ENCODE results near the gene PISD. TPM values are rescaled to one million over a fixed set of nuclear protein-coding genes. Genes with fewer than 3 reads are reported as not detected.
A peak's percentile ranks its signal among the peaks of the same experiment; 100 is the strongest.

PISD gene
- total and polyA plus RNA-seq, 2 donors (not counting 3 experiments of a cell fraction or from before 2014, with no cell fraction given): 53.4 to 58.0 TPM

GRCh38 chr22:31628969-31629708, 32.9 kb downstream of the PISD start:
- Histone ChIP-seq H3K9me1 (replicated peaks; ENCODE audit: control insufficient read depth, extremely low read depth, insufficient read depth, low read length) (no peaks in the 10 kb centered on the region), H4K20me1 (replicated peaks; ENCODE audit: control insufficient read depth, extremely low read depth, insufficient read depth, low read length) (no peaks in the 10 kb centered on the region), H3K27ac (ENCODE audit: insufficient read depth, low read depth, low read length) (peak overlapping the region; percentile 81), H3K4me1 (ENCODE audit: control insufficient read depth, extremely low read depth, insufficient read depth, low read length) (peaks cover 43% of the 10 kb centered on the region), H2AFZ (ENCODE audit: low read depth, low read length) (no peak overlapping the region), H3K27me3 (ENCODE audit: control insufficient read depth in 2 of 2, insufficient read depth in 2 of 2, low read length in 2 of 2) (no peaks in the 10 kb centered on the region), H3K4me2 (ENCODE audit: insufficient read depth, low read length) (peak overlapping the region; percentile 49), H3K4me3 (replicated peaks in 1 of 3; ENCODE audit: insufficient read depth in 1 of 3, low read depth in 1 of 3, low read length in 3 of 3) (peak overlapping the region in 2 of 3 experiments; percentile 42 to 58), H3K9me3 (replicated peaks; ENCODE audit: control insufficient read depth, insufficient read depth, low read length) (no peaks in the 10 kb centered on the region), H3K79me2 (ENCODE audit: control insufficient read depth, insufficient read depth, low read length) (peaks cover 69% of the 10 kb centered on the region), H3K36me3 (ENCODE audit: control insufficient read depth in 2 of 2, extremely low read depth in 1 of 2, insufficient read depth in 2 of 2, low read length in 2 of 2) (peaks cover 0 to 3% of the 10 kb centered on the region in 2 experiments), H3K9ac (replicated peaks; ENCODE audit: extremely low read depth, insufficient read depth, low read length) (peak overlapping the region; percentile 85)
- FAIRE-seq (no peak), DNase-seq (ENCODE audit: low read depth, low spot score) (no peak)
- intact Hi-C loops (cut with micrococcal nuclease) (no loop called here), dilution Hi-C loops (cut with MboI; ENCODE audit: extremely low pct_ligation_motif_present, low sequenced_read_pairs) (no loop called here)
- POLR2A ChIA-PET: interaction anchor here (1.4 kb wide), 1 partner anchor 8 kb away, joined by 4 read pairs; no protein-coding TSS in a partner anchor
- CTCF ChIA-PET: interaction anchor here (1.8 to 11.3 kb wide), 3 partner anchors 15 to 177 kb away, joined by 8 to 216 read pairs (median 32); no protein-coding TSS in a partner anchor
- peak; percentile 26 for TF ChIP-seq POLR2A (IDR thresholded peaks at IDR 0.05; ENCODE audit: low read depth, low read length)
- TF ChIP-seq CTCF (IDR thresholded peaks at IDR 0.05; ENCODE audit: extremely low read depth in 1 of 2, insufficient read depth in 1 of 2, low read depth in 1 of 2, low read length in 2 of 2): no peak
- TF ChIP-seq MYC (IDR thresholded peaks at IDR 0.05; ENCODE audit: low read depth, low read length): no peak
- no peak for TF ChIP-seq EZH2 (IDR thresholded peaks at IDR 0.05; ENCODE audit: borderline replicate concordance, low read depth, low read length, severe bottlenecking)
- TSS peak; percentile 40 for BruUV-seq (replicated peaks)

GRCh38 chr22:31628362-31628761, 33.7 kb downstream of the PISD start:
- FAIRE-seq (no peak), DNase-seq (ENCODE audit: low read depth, low spot score) (no peak)
- ChIA-PET POLR2A (no interaction called here), CTCF (interaction anchor here (5.4 kb wide), 1 partner anchor 72 kb away, joined by 29 read pairs; no protein-coding TSS in a partner anchor)
- Histone ChIP-seq H3K4me2 (ENCODE audit: insufficient read depth, low read length) (no peak overlapping the region), H3K9ac (replicated peaks; ENCODE audit: extremely low read depth, insufficient read depth, low read length) (no peak overlapping the region), H3K36me3 (ENCODE audit: control insufficient read depth in 2 of 2, extremely low read depth in 1 of 2, insufficient read depth in 2 of 2, low read length in 2 of 2) (peaks cover 0 to 3% of the 10 kb centered on the region in 2 experiments), H2AFZ (ENCODE audit: low read depth, low read length) (no peak overlapping the region), H3K79me2 (ENCODE audit: control insufficient read depth, insufficient read depth, low read length) (peaks cover 75% of the 10 kb centered on the region), H4K20me1 (replicated peaks; ENCODE audit: control insufficient read depth, extremely low read depth, insufficient read depth, low read length) (no peaks in the 10 kb centered on the region), H3K9me3 (replicated peaks; ENCODE audit: control insufficient read depth, insufficient read depth, low read length) (no peaks in the 10 kb centered on the region), H3K4me3 (replicated peaks in 1 of 3; ENCODE audit: insufficient read depth in 1 of 3, low read depth in 1 of 3, low read length in 3 of 3) (no peak overlapping the region), H3K4me1 (ENCODE audit: control insufficient read depth, extremely low read depth, insufficient read depth, low read length) (peaks cover 43% of the 10 kb centered on the region), H3K27ac (ENCODE audit: insufficient read depth, low read depth, low read length) (no peak overlapping the region), H3K27me3 (ENCODE audit: control insufficient read depth in 2 of 2, insufficient read depth in 2 of 2, low read length in 2 of 2) (no peaks in the 10 kb centered on the region), H3K9me1 (replicated peaks; ENCODE audit: control insufficient read depth, extremely low read depth, insufficient read depth, low read length) (no peaks in the 10 kb centered on the region)
- intact Hi-C loops (cut with micrococcal nuclease): no loop called here
- dilution Hi-C loops (cut with MboI; ENCODE audit: extremely low pct_ligation_motif_present, low sequenced_read_pairs): no loop called here
- no peak for TF ChIP-seq FOS (IDR thresholded peaks at IDR 0.05; ENCODE audit: borderline replicate concordance, insufficient read depth, low read length)
- no peak for TF ChIP-seq JUN (IDR thresholded peaks at IDR 0.05; ENCODE audit: borderline replicate concordance, insufficient read depth, insufficient read length, low read depth)
- TF ChIP-seq MYC (IDR thresholded peaks at IDR 0.05; ENCODE audit: low read depth, low read length): no peak
- no peak for TF ChIP-seq CTCF (IDR thresholded peaks at IDR 0.05; ENCODE audit: extremely low read depth in 1 of 2, insufficient read depth in 1 of 2, low read depth in 1 of 2, low read length in 2 of 2)
- TF ChIP-seq GATA2 (IDR thresholded peaks at IDR 0.05; ENCODE audit: insufficient read depth, insufficient read length, low read depth, low read length): no peak
- no peak for TF ChIP-seq POLR2A (IDR thresholded peaks at IDR 0.05; ENCODE audit: low read depth, low read length)
- no peak for TF ChIP-seq POLR2AphosphoS5 (IDR thresholded peaks at IDR 0.05; ENCODE audit: insufficient read depth, low read depth, low read length)
- no peak for TF ChIP-seq EZH2 (IDR thresholded peaks at IDR 0.05; ENCODE audit: borderline replicate concordance, low read depth, low read length, severe bottlenecking)
- no peak for TF ChIP-seq MAX (IDR thresholded peaks at IDR 0.05; ENCODE audit: insufficient read depth, insufficient read length)
- no TSS peak for BruUV-seq (replicated peaks)
